Ishikawa (cell line): ENCODE measurements around the gene CHAT.

Experiments
- CEBPB ChIP-seq: IDR thresholded peaks from 2 replicates; pipeline ENCODE4 v1.6.1; 2012
- CREB1 ChIP-seq: IDR thresholded peaks from 2 replicates; pipeline ENCODE4 v1.6.1; 2012; ENCODE audit warnings: low read depth
- EGR1 ChIP-seq: IDR thresholded peaks from 2 replicates; pipeline ENCODE4 v1.6.1; 2012
- EP300 ChIP-seq: IDR thresholded peaks from 2 replicates; pipeline ENCODE4 v1.6.1; 2012; ENCODE audit warnings: borderline replicate concordance
- FOXM1 ChIP-seq: IDR thresholded peaks from 2 replicates; pipeline ENCODE4 v1.6.1; 2012; ENCODE audit warnings: low read depth, borderline replicate concordance
- MAX ChIP-seq: IDR thresholded peaks from 2 replicates; pipeline ENCODE4 v1.6.1; 2012
- NFIC ChIP-seq: IDR thresholded peaks from 2 replicates; pipeline ENCODE4 v1.6.1; 2012
- RAD21 ChIP-seq: IDR thresholded peaks from 2 replicates; pipeline ENCODE4 v1.6.1; 2012; ENCODE audit warnings: low read depth
- REST ChIP-seq: IDR thresholded peaks from 2 replicates; pipeline ENCODE4 v1.6.1; 2012; ENCODE audit warnings: low read depth, mild to moderate bottlenecking
- TAF1 ChIP-seq: IDR thresholded peaks from 2 replicates; pipeline ENCODE4 v1.6.1; 2012; ENCODE audit warnings: low read depth, mild to moderate bottlenecking
- TCF12 ChIP-seq: IDR thresholded peaks from 2 replicates; pipeline ENCODE4 v1.6.1; 2012; ENCODE audit warnings: low read depth
- TEAD4 ChIP-seq: IDR thresholded peaks from 2 replicates; pipeline ENCODE4 v1.6.1; 2012
- USF1 ChIP-seq: IDR thresholded peaks from 2 replicates; pipeline ENCODE4 v1.6.1; 2012
- YY1 ChIP-seq: IDR thresholded peaks from 2 replicates; pipeline ENCODE4 v1.6.1; 2012; ENCODE audit warnings: low read depth
- ZBTB7A ChIP-seq: IDR thresholded peaks from 2 replicates; pipeline ENCODE4 v1.6.1; 2012; ENCODE audit warnings: low read depth

The CHAT gene

GRCh38 chr10:49609006-49609282, 4.9 kb upstream of the CHAT start:
- no peak for TF ChIP-seq CEBPB
- TF ChIP-seq REST: no peak
- TF ChIP-seq FOXM1: no peak
- TF ChIP-seq EGR1: no peak
- TF ChIP-seq EP300: no peak

- TF ChIP-seq TEAD4 (no peak), FOXM1 (no peak), CREB1 (no peak), MAX (no peak), ZBTB7A (no peak; the same call in 1 of the 2 replicates), TAF1 (no peak), EGR1 (no peak), EP300 (no peak), USF1 (no peak), TCF12 (no peak), CEBPB (no peak), NFIC (no peak), RAD21 (no peak), REST (no peak), YY1 (no peak)
These were observed 4.3 kb upstream of the CHAT start for GRCh38 chr10:49609283-49610113.

GRCh38 chr10:49610114-49610457, 3.8 kb upstream of the CHAT start, which contains the start of gene SLC18A3:
SLC18A3 (plus strand) TSS chr10:49610310; CDS start chr10:49610741, 431 bp downstream.
- no peak for TF ChIP-seq TEAD4
- TF ChIP-seq ZBTB7A: no peak

- no peak for TF ChIP-seq REST
- TF ChIP-seq TAF1: no peak
- no peak for TF ChIP-seq ZBTB7A
- no peak for TF ChIP-seq MAX
- TF ChIP-seq YY1: no peak
- TF ChIP-seq NFIC: no peak
- no peak for TF ChIP-seq TCF12
- TF ChIP-seq FOXM1: no peak
- no peak for TF ChIP-seq RAD21
- no peak for TF ChIP-seq EP300
- TF ChIP-seq CEBPB: no peak
- TF ChIP-seq USF1: no peak
- no peak for TF ChIP-seq CREB1
- no peak for TF ChIP-seq TEAD4
- no peak for TF ChIP-seq EGR1
These were observed 3.2 kb upstream of the CHAT start for GRCh38 chr10:49610458-49611165.
